ENCODE results near the gene CIDEC. TPM values are rescaled to one million over a fixed set of nuclear protein-coding genes. Genes with fewer than 3 reads are reported as not detected.

The CIDEC gene
- total and polyA plus RNA-seq, 2 of the 13 experiments (the other 11 are each of a cell fraction or from before 2014, with no cell fraction given), result 2.5 to 10.4 TPM

- TF ChIP-seq ZNF263 (CRISPR knock-in tag; IDR thresholded peaks at IDR 0.05) (no peak), KMT2B (CRISPR knock-in tag; IDR thresholded peaks at IDR 0.05) (no peak), ZNF703 (CRISPR knock-in tag; IDR thresholded peaks at IDR 0.05; ENCODE audit: borderline replicate concordance) (no peak), RXRA (CRISPR knock-in tag; IDR thresholded peaks at IDR 0.05) (no peak), SP5 (CRISPR knock-in tag; IDR thresholded peaks at IDR 0.05; ENCODE audit: borderline replicate concordance, low read depth) (peak; percentile 40; the same call in 1 of the 2 replicates), ZFAT (CRISPR knock-in tag; conservative IDR thresholded peaks at IDR 0.05) (peak; percentile 33; the same call in 1 of the 2 replicates), SRF (IDR thresholded peaks at IDR 0.05; ENCODE audit: low read depth, low read length) (no peak), NCOR1 (IDR thresholded peaks at IDR 0.05; ENCODE audit: borderline replicate concordance, low read length) (no peak), PAF1 (CRISPR knock-in tag; IDR thresholded peaks at IDR 0.05) (no peak), GPN1 (CRISPR knock-in tag; IDR thresholded peaks at IDR 0.05; ENCODE audit: borderline replicate concordance) (no peak), DBP (CRISPR knock-in tag; IDR thresholded peaks at IDR 0.05; ENCODE audit: not compliant biosample characterization) (peak; percentile 79), ETV5 (CRISPR knock-in tag; IDR thresholded peaks at IDR 0.05; ENCODE audit: borderline replicate concordance) (no peak), HOXA7 (CRISPR knock-in tag; IDR thresholded peaks at IDR 0.05) (peak; percentile 48; the same call in 1 of the 2 replicates), ZFP41 (CRISPR knock-in tag; IDR thresholded peaks at IDR 0.05; ENCODE audit: borderline replicate concordance) (no peak), AGO1 (IDR thresholded peaks at IDR 0.05; ENCODE audit: low read depth, low read length, poor library complexity, severe bottlenecking) (no peak), MXI1 (IDR thresholded peaks at IDR 0.05; ENCODE audit: borderline replicate concordance, low read depth, low read length) (no peak), ZNF142 (CRISPR knock-in tag; IDR thresholded peaks at IDR 0.05) (no peak), SP2 (CRISPR knock-in tag; IDR thresholded peaks at IDR 0.05) (no peak), HOXA5 (CRISPR knock-in tag; IDR thresholded peaks at IDR 0.05) (0 out of 2 replicates have a peak, but pooled peaks have one; percentile 20), ATF7 (IDR thresholded peaks at IDR 0.05) (no peak), ATF7 (CRISPR knock-in tag; IDR thresholded peaks at IDR 0.05) (no peak), ZNF605 (CRISPR knock-in tag; IDR thresholded peaks at IDR 0.05) (peak; percentile 57; the same call in 1 of the 2 replicates), POLR2G (IDR thresholded peaks at IDR 0.05; ENCODE audit: low read depth, low read length) (no peak), JUNB (CRISPR knock-in tag; IDR thresholded peaks at IDR 0.05; ENCODE audit: borderline replicate concordance) (0 out of 2 replicates have a peak, but pooled peaks have one; percentile 32), SCMH1 (CRISPR knock-in tag; IDR thresholded peaks at IDR 0.05; ENCODE audit: borderline replicate concordance) (no peak), KMT2A (CRISPR knock-in tag; IDR thresholded peaks at IDR 0.05) (no peak; the same call in 1 of the 2 replicates)
Measured at GRCh38 chr3:9914559-9915253, 34.7 kb upstream of the CIDEC start (continued).

Measured in HepG2 (cell line).